ENCODE results near the gene CMTM8. TPM values are rescaled to one million over a fixed set of nuclear protein-coding genes. Genes with fewer than 3 reads are reported as not detected.

Gene CMTM8
- total and polyA plus RNA-seq, 2 donors (not counting 1 experiment from before 2014, with no cell fraction given) = under 0.01 to 0.50 TPM

DNA sequence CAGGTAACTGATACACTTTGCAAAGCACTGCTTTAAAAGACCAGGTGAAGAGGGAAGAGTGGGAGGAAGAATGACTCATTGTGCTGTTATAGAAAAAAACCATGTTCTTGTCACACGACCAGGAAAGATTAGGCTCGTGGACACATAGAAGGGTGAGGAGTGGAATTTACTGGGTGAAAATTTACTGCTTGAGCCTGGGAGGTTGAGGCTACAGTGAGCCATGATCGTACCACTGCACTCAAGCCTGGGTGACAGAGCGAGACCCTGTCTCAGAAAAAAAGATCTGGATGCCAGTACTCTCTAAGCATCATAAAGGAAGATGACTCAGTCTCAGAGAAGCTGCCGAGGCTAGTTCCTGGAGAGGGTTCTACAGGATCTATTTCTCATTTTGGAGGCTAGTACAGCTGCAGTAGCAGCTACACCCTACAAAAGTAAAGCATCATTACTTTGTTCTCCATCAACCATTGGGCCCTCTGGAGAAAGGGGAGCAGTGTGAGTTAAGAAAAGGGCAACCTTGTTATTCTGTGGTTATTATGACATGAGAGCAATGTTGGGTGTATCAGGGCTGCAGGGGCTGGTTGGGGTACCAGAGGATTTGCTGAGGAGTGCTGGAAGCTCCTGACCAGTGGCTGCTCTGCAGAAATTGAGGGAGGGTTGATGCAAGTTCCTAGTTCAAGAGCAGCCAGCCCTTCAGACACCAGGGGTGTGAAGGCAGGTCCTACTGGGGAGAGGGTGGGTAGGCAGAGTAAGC, 75.4 kb downstream of the CMTM8 start:
- Histone ChIP-seq H3K27me3 (ENCODE audit: control insufficient read depth, insufficient read depth, low read length) (peaks cover 3% of the 10 kb centered on the region), H3K4me3 (replicated peaks in 1 of 4; ENCODE audit: control extremely low read depth in 1 of 4, insufficient read depth in 1 of 4, low read depth in 3 of 4, low read length in 4 of 4) (no peak overlapping the region), H3K79me2 (ENCODE audit: control insufficient read depth, insufficient read depth, low read length) (no peaks in the 10 kb centered on the region), H3K9me3 (ENCODE audit: control insufficient read depth, insufficient read depth, low read depth, low read length) (no peaks in the 10 kb centered on the region), H3K4me2 (ENCODE audit: extremely low read depth, insufficient read depth, low read length) (no peak overlapping the region), H3K4me1 (ENCODE audit: control insufficient read depth, extremely low read depth, insufficient read depth, low read length) (no peaks in the 10 kb centered on the region), H4K20me1 (ENCODE audit: control insufficient read depth, extremely low read depth, insufficient read depth, low read length) (no peaks in the 10 kb centered on the region), H2AFZ (ENCODE audit: low read length) (no peak overlapping the region), H3K9ac (ENCODE audit: insufficient read depth, low read length) (no peak overlapping the region), H3K27ac (ENCODE audit: insufficient read depth, low read length) (no peak overlapping the region), H3K36me3 (ENCODE audit: control insufficient read depth, insufficient read depth, low read length) (no peaks in the 10 kb centered on the region)
- TF ChIP-seq CTCF (conservative IDR thresholded peaks at IDR 0.05 in 1 of 2, IDR thresholded peaks at IDR 0.05 in 1 of 2; ENCODE audit: low read depth in 1 of 2, low read length in 2 of 2) (no peak), EZH2 (IDR thresholded peaks at IDR 0.05; ENCODE audit: low read length, missing control alignments) (no peak)
- DNase-seq (ENCODE audit: low read depth in 2 of 2) = peak; percentile 25 to 53

- Histone ChIP-seq H3K27me3 (ENCODE audit: control insufficient read depth, insufficient read depth, low read length) (peaks cover 3% of the 10 kb centered on the region), H3K79me2 (ENCODE audit: control insufficient read depth, insufficient read depth, low read length) (no peaks in the 10 kb centered on the region), H2AFZ (ENCODE audit: low read length) (no peak overlapping the region), H3K9ac (ENCODE audit: insufficient read depth, low read length) (no peak overlapping the region), H4K20me1 (ENCODE audit: control insufficient read depth, extremely low read depth, insufficient read depth, low read length) (no peaks in the 10 kb centered on the region), H3K4me2 (ENCODE audit: extremely low read depth, insufficient read depth, low read length) (no peak overlapping the region), H3K4me1 (ENCODE audit: control insufficient read depth, extremely low read depth, insufficient read depth, low read length) (no peaks in the 10 kb centered on the region), H3K36me3 (ENCODE audit: control insufficient read depth, insufficient read depth, low read length) (no peaks in the 10 kb centered on the region), H3K27ac (ENCODE audit: insufficient read depth, low read length) (no peak overlapping the region), H3K4me3 (replicated peaks in 1 of 4; ENCODE audit: control extremely low read depth in 1 of 4, insufficient read depth in 1 of 4, low read depth in 3 of 4, low read length in 4 of 4) (no peak overlapping the region), H3K9me3 (ENCODE audit: control insufficient read depth, insufficient read depth, low read depth, low read length) (no peaks in the 10 kb centered on the region)
- no peak for DNase-seq (ENCODE audit: low read depth in 2 of 2)
- TF ChIP-seq CTCF (conservative IDR thresholded peaks at IDR 0.05 in 1 of 2, IDR thresholded peaks at IDR 0.05 in 1 of 2; ENCODE audit: low read depth in 1 of 2, low read length in 2 of 2) = no peak
These were observed 77.0 kb downstream of the CMTM8 start for GRCh38 chr3:32315441-32315840.

DNA sequence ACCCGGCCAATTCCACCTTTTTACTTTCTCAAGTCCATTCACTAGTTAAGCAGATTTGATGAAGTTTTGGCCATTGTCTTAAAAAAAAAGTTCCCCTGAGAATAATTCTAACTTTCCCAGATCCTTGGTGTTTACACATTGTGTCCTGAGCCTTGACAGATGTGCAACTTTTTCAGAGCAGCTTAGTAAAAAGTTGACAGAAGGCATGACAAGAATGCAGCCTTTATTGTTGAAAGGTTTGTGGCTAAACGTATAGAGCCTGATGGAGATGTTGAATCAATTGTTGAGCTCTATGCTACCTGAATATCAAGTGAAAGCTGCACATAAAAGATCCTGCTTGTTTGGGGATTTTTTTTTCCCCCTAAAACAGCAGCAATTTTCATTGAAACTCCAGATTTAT, 77.8 kb downstream of the CMTM8 start:
- TF ChIP-seq CTCF (conservative IDR thresholded peaks at IDR 0.05 in 1 of 2, IDR thresholded peaks at IDR 0.05 in 1 of 2; ENCODE audit: low read depth in 1 of 2, low read length in 2 of 2) (no peak), EZH2 (IDR thresholded peaks at IDR 0.05; ENCODE audit: low read length, missing control alignments) (no peak)
- Histone ChIP-seq H3K27ac (ENCODE audit: insufficient read depth, low read length) (no peak overlapping the region), H3K27me3 (ENCODE audit: control insufficient read depth, insufficient read depth, low read length) (peaks cover 3% of the 10 kb centered on the region), H2AFZ (ENCODE audit: low read length) (no peak overlapping the region), H3K4me2 (ENCODE audit: extremely low read depth, insufficient read depth, low read length) (no peak overlapping the region), H4K20me1 (ENCODE audit: control insufficient read depth, extremely low read depth, insufficient read depth, low read length) (no peaks in the 10 kb centered on the region), H3K9me3 (ENCODE audit: control insufficient read depth, insufficient read depth, low read depth, low read length) (no peaks in the 10 kb centered on the region), H3K4me3 (replicated peaks in 1 of 4; ENCODE audit: control extremely low read depth in 1 of 4, insufficient read depth in 1 of 4, low read depth in 3 of 4, low read length in 4 of 4) (no peak overlapping the region), H3K79me2 (ENCODE audit: control insufficient read depth, insufficient read depth, low read length) (no peaks in the 10 kb centered on the region), H3K36me3 (ENCODE audit: control insufficient read depth, insufficient read depth, low read length) (no peaks in the 10 kb centered on the region), H3K4me1 (ENCODE audit: control insufficient read depth, extremely low read depth, insufficient read depth, low read length) (no peaks in the 10 kb centered on the region), H3K9ac (ENCODE audit: insufficient read depth, low read length) (no peak overlapping the region)
- DNase-seq (ENCODE audit: low read depth in 2 of 2) = no peak

All from fibroblast of lung (primary cell).